Stomach (tissue), 4 donors: Measurements from ENCODE around the gene LRRC71.

Experiments used
- POLR2A ChIP-seq, 4 donors: fragments of 450-650 bp; IDR thresholded peaks; one replicate each; pipeline ENCODE4 v1.6.1; 2016; ENCODE audit warnings: antibody characterized with exemption in 4 of 4, control low read depth in 2 of 4, mild to moderate bottlenecking in 1 of 4, moderate library complexity in 1 of 4
- POLR2AphosphoS5 ChIP-seq, 3 donors: sonication (generic); formaldehyde crosslinking; IDR thresholded peaks; one replicate each; pipeline ENCODE4 v1.6.1; 2016; ENCODE audit warnings: antibody characterized with exemption in 3 of 3
- TF ChIP-seq, protein P1 (sequence below), 7 experiments: fragments of 450-650 bp in 4 of 7; fragments of 200-600 bp in 3 of 7; sonication (generic) in 3 of 7; IDR thresholded peaks; one replicate each; pipeline ENCODE4 v1.5.1; 2016 to 2019; ENCODE audit warnings: antibody characterized with exemption in 7 of 7, control low read depth in 2 of 7, mild to moderate bottlenecking in 1 of 7

DNA sequence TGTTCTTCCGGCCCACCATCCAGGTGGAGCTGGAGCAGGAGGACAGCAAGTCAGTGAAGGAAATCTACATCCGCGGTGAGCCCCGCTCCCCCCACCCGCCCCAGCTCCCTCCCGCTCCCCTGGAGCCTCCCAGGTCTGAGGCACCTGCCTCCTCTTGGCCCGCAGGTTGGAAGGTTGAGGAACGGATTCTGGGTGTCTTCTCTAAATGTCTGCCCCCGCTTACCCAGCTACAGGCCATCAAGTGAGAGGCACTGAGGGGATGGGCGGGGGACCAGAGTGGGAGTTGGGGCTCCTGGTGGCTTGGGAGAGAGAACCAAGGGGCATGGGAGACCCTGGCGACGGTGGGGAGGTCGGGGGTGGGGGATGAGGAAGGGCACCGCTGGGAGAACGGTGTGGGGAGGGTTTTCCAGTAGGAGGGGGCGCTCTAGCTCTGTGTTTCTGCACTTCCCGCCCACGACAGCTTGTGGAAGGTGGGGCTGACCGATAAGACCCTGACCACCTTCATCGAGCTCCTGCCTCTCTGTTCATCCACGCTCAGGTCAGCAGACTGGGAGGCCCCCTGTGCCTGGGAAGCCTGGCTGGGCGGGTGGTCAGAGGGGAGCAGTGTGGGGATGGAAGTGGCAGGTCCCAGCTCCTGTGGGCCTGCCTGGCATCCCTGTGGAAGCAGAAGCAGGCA is 4.2 kb downstream of the LRRC71 start:
- TF ChIP-seq POLR2AphosphoS5 (IDR thresholded peaks at IDR 0.05) = no peak
- TF ChIP-seq, protein P1, sequence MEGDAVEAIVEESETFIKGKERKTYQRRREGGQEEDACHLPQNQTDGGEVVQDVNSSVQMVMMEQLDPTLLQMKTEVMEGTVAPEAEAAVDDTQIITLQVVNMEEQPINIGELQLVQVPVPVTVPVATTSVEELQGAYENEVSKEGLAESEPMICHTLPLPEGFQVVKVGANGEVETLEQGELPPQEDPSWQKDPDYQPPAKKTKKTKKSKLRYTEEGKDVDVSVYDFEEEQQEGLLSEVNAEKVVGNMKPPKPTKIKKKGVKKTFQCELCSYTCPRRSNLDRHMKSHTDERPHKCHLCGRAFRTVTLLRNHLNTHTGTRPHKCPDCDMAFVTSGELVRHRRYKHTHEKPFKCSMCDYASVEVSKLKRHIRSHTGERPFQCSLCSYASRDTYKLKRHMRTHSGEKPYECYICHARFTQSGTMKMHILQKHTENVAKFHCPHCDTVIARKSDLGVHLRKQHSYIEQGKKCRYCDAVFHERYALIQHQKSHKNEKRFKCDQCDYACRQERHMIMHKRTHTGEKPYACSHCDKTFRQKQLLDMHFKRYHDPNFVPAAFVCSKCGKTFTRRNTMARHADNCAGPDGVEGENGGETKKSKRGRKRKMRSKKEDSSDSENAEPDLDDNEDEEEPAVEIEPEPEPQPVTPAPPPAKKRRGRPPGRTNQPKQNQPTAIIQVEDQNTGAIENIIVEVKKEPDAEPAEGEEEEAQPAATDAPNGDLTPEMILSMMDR (IDR thresholded peaks at IDR 0.05) = no peak
- TF ChIP-seq POLR2A (IDR thresholded peaks at IDR 0.05) = no peak
